Fibroblast of the conjunctiva (primary cell): ENCODE data around the gene IDE.
"Not testable (repeated sequence)": the region's sequence is repeated elsewhere in the genome, so short reads cannot be mapped to it uniquely, and the experiment has no call there.

ENCODE experiments used
- DNase-seq: peaks from one replicate; pipeline ENCODE4 v3.0.0-alpha.2; 2010; ENCODE audit warnings: low read depth

The IDE gene

DNA sequence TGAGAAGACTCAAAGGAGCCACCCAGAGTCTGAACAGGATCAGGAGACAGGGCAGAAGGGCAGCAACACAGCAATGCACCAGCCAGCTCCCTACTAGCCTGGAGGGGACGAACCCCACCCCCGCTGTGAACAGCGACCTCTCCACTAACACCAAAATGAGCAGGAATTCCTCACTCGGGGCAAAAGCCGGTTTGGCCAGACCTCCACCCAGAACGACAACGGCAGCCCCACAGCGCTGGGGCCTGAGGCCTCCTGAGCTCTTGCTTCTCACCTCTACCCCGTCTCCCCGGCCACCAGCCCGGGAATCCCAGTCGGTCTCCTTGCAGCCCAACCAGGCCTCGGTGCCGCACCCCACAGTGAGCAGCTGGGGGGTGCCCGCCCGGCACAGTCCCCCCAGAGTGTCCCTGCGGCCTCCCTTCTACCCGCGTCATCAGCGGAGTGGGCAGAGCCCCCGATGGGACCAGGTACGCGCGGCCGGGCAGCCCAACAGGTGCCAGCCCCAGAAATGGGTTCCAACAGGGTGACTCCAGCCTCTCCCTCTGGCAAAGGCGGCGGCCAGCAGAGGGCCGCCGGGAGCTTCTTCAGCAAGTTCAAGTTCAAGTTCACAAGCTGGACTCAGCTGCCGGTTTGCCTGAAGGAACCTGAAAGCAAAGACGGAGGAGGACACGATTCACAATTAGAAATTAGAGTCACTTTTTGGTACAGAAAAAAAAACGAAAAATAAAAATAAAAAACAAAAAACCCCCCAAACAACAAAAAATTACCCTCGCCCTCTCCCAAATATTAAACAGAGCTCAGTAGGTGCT is 153.9 kb downstream of the IDE start:
- peak; percentile 16 for DNase-seq

DNA sequence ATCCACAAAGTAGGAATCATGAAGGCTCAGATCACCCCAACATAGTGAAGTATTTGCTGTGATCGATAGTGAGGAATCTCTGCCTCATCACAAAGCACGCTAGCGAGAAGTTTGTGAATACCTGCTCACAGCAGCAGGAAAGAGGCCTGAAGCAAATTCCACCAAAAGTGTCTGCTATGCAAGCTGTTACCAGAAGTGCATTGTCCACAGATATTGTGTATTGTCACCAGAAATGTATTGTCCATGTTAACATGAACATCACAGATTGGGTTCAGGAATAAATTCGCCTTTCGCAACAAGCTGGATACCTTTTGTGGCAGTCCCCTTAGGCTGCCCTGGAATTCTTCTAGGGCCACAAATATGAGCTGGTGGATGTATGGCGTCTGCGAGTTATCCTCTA is 155.0 kb downstream of the IDE start:
- no peak for DNase-seq

DNA sequence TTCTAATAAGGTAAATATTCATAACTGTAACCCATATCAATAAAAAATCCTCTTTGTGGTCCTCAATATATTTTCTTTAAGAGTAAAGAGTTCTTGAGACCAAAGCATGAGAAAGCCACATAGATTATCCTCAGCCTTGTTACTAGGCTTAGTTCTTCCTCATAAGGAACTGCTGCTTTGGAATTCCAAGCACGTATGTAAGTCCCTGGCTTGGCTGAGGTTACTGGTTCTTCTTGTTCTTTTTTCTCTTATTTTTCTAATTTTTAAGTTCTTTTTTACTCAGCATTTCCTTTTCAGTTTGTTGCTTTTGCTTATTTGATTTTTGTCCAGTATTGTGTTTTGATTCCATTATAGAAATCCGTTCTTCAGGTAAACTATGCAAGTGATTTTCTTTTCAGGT is 155.7 kb downstream of the IDE start:
- DNase-seq = no peak

DNA sequence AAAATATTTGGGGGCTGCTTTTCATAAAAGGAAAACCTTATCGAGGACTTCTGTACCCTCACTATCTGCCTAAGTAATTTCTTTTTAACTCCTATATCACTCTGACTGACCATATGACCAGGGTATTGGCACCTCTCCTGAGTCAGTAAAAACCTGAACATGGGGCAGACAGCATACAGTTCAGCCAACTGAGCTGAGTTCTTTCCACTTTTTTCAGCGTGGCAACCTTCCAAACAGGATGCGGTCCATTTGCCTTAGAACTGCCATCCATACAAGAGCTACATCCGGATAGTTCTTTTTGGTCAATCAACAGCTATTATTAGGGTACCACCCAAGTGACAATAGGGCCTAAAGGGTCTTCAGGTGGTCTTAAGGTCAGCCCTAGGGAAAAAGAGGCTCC is 160.4 kb downstream of the IDE start:
- no peak for DNase-seq

DNA sequence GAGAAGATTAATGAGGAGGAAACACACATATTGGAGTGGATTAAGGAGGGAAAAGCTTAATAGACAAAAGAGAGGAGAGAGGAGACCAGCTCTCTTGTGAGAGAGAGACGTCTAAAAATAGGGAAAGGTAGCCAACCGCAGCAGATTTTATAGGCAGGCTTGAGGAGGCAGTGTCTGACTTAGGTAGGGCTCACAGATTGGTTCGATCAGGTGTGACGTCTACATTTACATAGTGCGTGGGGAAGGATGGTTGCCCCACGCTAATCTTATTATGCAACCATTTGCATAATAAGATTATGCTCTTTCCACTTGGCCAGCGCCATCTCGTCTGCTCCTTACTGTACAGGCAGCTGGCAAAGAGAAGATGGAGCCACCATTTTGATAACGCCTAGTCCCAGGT is 160.9 kb downstream of the IDE start:
- no peak for DNase-seq

DNA sequence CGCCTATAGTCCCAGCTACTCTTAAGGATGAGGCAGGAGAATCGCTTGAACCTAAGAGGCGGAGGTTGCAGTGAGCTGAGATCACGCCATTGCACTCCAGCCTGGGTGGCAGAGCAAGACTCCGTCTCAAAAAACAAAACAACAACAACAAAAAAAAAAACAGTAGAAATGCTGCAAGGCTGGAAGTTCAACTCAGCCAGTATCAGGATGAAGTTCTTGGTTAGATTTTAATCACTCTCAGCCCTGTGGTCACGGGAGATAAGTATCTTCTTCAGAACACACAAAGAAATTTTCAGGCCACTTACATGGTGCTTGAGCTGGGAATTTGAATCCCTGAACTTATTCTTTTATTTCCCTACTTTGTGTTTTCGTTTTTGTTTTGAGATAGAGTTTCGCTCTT is 162.5 kb downstream of the IDE start:
- no peak for DNase-seq

DNA sequence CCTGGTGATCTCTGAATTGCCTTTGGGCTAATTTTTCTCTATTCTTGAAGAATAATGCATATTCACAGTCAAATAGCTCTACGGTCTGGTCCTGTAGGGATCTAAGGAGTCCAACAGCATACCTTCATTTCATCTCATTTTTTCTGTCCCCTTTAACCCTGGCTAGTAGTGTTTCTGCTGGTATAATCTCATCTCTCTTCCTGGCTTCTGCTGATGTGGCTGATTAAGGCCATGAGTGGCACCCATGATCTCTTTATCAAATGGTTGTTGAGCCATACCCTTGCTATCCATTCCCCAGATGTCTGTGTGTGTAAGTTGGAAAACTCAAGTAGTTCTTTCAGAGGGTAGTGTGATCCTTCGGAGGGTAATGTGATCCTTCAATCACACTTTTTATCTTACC is 163.4 kb downstream of the IDE start:
- DNase-seq = no peak

DNA sequence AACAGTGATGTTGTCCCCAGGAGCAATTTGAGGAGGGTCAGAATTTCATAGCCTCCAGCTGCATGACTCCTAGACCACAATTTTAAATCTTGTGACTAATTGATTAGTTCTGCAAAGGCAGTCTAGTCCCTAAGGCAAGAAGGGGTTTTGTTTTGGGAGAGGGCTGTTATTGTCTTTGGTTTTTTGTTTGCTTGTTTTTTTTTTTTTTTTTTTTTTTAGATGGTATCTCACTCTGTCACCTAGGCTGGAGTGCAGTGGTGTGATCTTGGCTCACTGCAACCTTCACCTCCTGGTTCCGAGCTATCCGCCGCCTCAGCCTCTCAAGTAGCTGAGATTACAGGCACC is 165.9 kb downstream of the IDE start:
- DNase-seq = no peak

DNA sequence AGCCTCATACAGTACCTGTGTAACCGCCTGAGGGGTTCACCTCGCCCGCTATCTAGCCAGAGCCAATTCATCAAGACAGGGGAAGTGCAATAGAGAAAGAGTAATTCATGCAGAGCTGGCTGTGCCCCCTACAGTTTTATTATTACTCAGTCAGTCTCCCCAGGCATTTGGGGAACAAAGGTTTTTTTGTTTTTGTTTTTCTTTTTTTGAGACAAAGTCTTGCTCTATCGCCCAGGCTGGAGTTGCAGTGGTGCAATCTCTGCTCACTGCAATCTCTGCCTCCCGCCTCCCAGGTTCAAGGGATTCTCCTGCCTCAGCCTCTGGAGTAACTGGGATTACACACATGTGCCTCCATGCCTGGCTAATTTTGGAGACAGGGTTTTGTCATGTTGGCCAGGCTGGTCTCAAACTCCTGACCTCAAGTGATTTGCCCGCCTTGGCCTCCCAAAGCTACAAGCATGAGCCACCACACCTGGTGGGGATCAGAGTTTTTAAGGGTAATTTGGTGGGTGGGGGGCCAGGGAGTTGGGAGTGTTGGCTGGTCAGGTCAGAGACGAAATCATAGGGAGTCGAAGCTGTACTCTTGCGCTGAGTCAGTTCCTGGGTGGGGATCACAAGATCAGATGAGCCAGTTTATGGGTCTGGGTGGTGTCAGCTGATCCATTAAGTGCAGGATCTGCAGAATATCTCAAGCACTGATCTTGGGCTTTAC is 166.4 kb downstream of the IDE start:
- no peak for DNase-seq

DNA sequence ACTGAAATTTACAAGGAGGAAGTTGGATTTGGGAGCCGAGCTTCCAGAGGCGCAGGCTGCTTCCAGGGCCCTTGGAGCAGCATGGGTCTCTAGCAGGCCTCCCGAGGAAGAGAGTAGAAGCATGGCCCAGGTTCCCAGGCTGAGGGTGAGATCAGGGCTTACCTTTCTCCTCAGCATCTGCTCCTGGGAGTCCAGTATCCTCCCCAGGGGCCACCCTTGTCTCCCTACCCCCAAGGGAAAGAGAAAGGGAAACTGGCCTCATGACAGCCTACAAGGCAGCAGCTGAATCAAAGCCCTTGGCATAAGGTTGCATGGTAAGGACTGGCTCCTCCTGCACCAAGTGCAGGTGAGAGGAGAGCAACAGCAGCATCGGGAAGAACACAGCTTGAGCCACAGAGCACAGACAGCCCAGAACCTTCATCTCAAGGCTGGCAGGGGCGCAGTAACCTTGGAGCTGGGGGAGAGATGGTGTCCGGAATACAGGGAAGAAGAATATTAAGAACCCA is 168.4 kb downstream of the IDE start:
- no peak for DNase-seq

DNA sequence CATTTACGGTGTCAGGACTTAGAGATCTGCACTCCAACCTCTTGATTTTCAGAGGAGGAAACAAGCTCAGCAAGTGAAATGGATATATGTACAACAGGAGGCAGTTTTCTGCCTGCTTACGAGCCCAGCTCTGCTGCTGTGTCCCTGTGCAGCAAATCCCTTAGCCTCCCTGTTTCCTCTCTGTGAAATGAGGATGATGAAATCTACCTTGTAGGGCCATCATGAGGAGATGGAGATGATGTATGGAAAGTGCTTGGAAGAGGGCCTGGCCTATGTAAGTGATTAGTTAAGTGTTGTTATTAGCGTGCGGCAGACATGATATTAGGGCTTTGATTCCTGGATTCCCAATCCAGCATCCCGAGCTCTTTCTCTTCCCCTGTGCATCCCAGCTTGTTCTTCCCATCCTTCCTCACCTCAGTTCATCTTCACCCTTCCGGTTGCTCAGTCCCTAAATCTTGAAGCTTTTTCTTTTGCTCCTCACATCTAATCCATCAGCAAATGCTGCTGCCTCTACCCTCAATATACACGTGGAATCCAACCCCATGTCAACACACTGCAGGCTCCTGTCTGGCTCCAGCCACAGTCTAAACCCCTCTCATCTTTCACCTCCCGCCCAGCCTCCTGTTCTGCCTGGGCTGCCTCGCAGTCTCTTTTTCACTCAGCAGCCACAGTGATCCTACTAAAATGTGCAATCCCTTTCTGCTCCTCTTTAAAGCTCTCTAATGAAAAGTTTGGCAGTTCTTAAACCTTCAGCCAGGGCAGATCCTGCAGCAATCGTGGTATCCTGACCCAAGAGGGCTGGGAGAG is 169.1 kb downstream of the IDE start:
- no peak for DNase-seq

DNA sequence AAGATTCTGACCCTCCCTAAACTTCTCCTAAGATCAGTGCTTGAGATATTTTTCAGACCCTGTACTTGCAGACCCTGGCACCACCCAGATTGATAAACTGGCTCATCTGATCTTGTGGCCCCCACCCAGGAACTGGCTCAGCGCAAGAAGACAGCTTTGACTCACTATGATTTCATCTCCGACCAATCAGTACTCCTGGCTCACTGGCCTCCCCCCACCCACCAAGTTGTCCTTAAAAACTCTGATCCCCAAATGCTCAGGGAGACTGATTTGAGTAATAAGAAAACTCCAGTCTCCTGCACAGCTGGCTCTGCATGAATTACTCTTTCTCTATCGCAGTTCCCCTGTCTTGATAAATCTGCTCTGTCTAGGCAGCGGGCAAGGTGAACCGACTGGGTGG is 171.7 kb downstream of the IDE start:
- not testable (repeated sequence) for DNase-seq
